Measurements from ENCODE around the gene SH2B2.
"Not testable (repeated sequence)": the region's sequence is repeated elsewhere in the genome, so short reads cannot be mapped to it uniquely, and the experiment has no call there.

- not testable (repeated sequence) for TF ChIP-seq ZNF70 (CRISPR knock-in tag; IDR thresholded peaks at IDR 0.05); ZFP3 (CRISPR knock-in tag; IDR thresholded peaks at IDR 0.05); PATZ1 (CRISPR knock-in tag; IDR thresholded peaks at IDR 0.05; ENCODE audit: borderline replicate concordance); GLIS3 (CRISPR knock-in tag; IDR thresholded peaks at IDR 0.05); CREB5 (CRISPR knock-in tag; IDR thresholded peaks at IDR 0.05; ENCODE audit: low read depth)
Observed at GRCh38 chr7:102356344-102356743, 69.7 kb downstream of the SH2B2 start, which contains the start of gene SPDYE6.
